Sigmoid colon (tissue), 7 donors: Measurements from ENCODE around the gene ENKD1. TPM values are rescaled to one million over a fixed set of nuclear protein-coding genes. Genes with fewer than 3 reads are reported as not detected.

Source experiments
- DNase-seq: peaks from one replicate; pipeline ENCODE4 v3.0.0-alpha.2; 2019
- H3K27ac ChIP-seq, 4 donors: fragments of 200-600 bp; sonication (generic); one replicate each; pipeline ENCODE4 v1.5.1; 2016 to 2019; ENCODE audit warnings: mild to moderate bottlenecking in 1 of 4
- H3K27me3 ChIP-seq, 3 donors: fragments of 200-600 bp; sonication (generic); one replicate each; pipeline ENCODE4 v1.5.1; 2019; ENCODE audit warnings: mild to moderate bottlenecking in 1 of 3
- H3K36me3 ChIP-seq, 4 donors: fragments of 200-600 bp; sonication (generic); one replicate each; pipeline ENCODE4 v1.5.1; 2016 to 2019
- H3K4me1 ChIP-seq, 4 donors: fragments of 200-600 bp; sonication (generic); one replicate each; pipeline ENCODE4 v1.5.1; 2017 to 2019
- H3K4me3 ChIP-seq, 4 donors: fragments of 200-600 bp; sonication (generic); one replicate each; pipeline ENCODE4 v1.5.1; 2017 to 2019; ENCODE audit warnings: mild to moderate bottlenecking in 2 of 4, moderate library complexity in 1 of 4
- H3K9me3 ChIP-seq, 4 donors: fragments of 200-600 bp in 3 of 4; sonication (generic) in 3 of 4; one replicate each; pipeline versions ENCODE4 v1.5.1 to v1.6.1; 2013 to 2019
- CTCF ChIP-seq, 4 experiments: fragments of 450-650 bp in 3 of 4; fragments of 200-600 bp in 1 of 4; IDR thresholded peaks; one replicate each; pipeline ENCODE4 v1.5.1; 2016 to 2019; ENCODE audit warnings: antibody characterized with exemption in 4 of 4, mild to moderate bottlenecking in 3 of 4, moderate library complexity in 2 of 4
- EP300 ChIP-seq, 4 donors: sonication (generic); formaldehyde crosslinking; IDR thresholded peaks; one replicate each; pipeline ENCODE4 v1.6.1; 2017; ENCODE audit warnings: antibody characterized with exemption in 4 of 4
- POLR2A ChIP-seq, 2 donors: fragments of 450-650 bp; IDR thresholded peaks; one replicate each; pipeline ENCODE4 v1.6.1; 2016; ENCODE audit warnings: antibody characterized with exemption in 2 of 2, mild to moderate bottlenecking in 2 of 2, moderate library complexity in 2 of 2
- POLR2AphosphoS5 ChIP-seq, 4 donors: sonication (generic); formaldehyde crosslinking; IDR thresholded peaks; one replicate each; pipeline ENCODE4 v1.6.1; 2017; ENCODE audit warnings: antibody characterized with exemption in 4 of 4
- WGBS, 2 donors: extraction: QIAGEN DNeasy Blood & Tissue Kit; methylation state at CpG; one replicate each; pipeline ENCODE4 v1.1.7; 2013; 5-methylcytosine and 5-hydroxymethylcytosine counted together
- intact Hi-C: fragments of 100-400 bp; cut with DNase I; formaldehyde crosslinking; loops from one replicate; pipeline ENCODE4 v1.15.1; 2023
- polyA plus RNA-seq, 3 donors: library from polyadenylated mRNA; stranded (reverse); fragments of 200-250 nt; gene quantifications; one replicate each; pipeline ENCODE4 v1.2.3, GENCODE V29; 2013
- total RNA-seq, 4 donors: library from RNA; depleted of rRNA; stranded (reverse); fragments of >200 nt; gene quantifications; one replicate each; pipeline ENCODE4 v1.1.0, GENCODE V29; 2016
- donor health status: healthy with polysubstance abuse.
- donor health status: Bipolar disorder and iron deficiency.
- donor health status: healthy.

ENKD1 gene
- total and polyA plus RNA-seq, 7 donors, result 6.9 to 27.0 (median 21.0) TPM

- H3K4me1 ChIP-seq, result no peaks in the 10 kb centered on the region
- no peaks in the 10 kb centered on the region for H3K27me3 ChIP-seq
- H3K9me3 ChIP-seq, result no peaks in the 10 kb centered on the region
- H3K4me3 ChIP-seq, result no peak overlapping the region
- WGBS, 2 donors, result 96 to 97% methylated on average over 1 of the region's 1 CpG
- no peak overlapping the region for H3K27ac ChIP-seq
- no peaks in the 10 kb centered on the region for H3K36me3 ChIP-seq
- intact Hi-C loops, result no loop called here
- DNase-seq, result peak; percentile 18
- TF ChIP-seq CTCF (IDR thresholded peaks at IDR 0.05) (no peak), EP300 (IDR thresholded peaks at IDR 0.05) (no peak), POLR2A (IDR thresholded peaks at IDR 0.05) (no peak), POLR2AphosphoS5 (IDR thresholded peaks at IDR 0.05) (no peak)
These were observed 42.5 kb upstream of the ENKD1 start for GRCh38 chr16:67709050-67709449.

GRCh38 chr16:67708368-67708771 is 41.8 kb upstream of the ENKD1 start:
- Histone ChIP-seq H3K9me3 (no peaks in the 10 kb centered on the region), H3K27me3 (no peaks in the 10 kb centered on the region), H3K4me3 (no peak overlapping the region), H3K27ac (no peak overlapping the region), H3K4me1 (no peaks in the 10 kb centered on the region), H3K36me3 (no peaks in the 10 kb centered on the region)
- no peak for TF ChIP-seq POLR2AphosphoS5 (IDR thresholded peaks at IDR 0.05)
- TF ChIP-seq POLR2A (IDR thresholded peaks at IDR 0.05), result no peak
- no peak for TF ChIP-seq CTCF (IDR thresholded peaks at IDR 0.05)
- TF ChIP-seq EP300 (IDR thresholded peaks at IDR 0.05), result no peak
- peak; percentile 32 for DNase-seq
- intact Hi-C loops, result no loop called here
- 63 to 90% methylated on average over 2 of the region's 2 CpGs for WGBS, 2 donors

- Histone ChIP-seq H3K9me3 (no peaks in the 10 kb centered on the region), H3K27me3 (no peaks in the 10 kb centered on the region), H3K4me1 (no peaks in the 10 kb centered on the region), H3K4me3 (no peak overlapping the region), H3K36me3 (no peaks in the 10 kb centered on the region), H3K27ac (no peak overlapping the region)
- WGBS, 2 donors, result 97 to 99% methylated on average over 5 of the region's 5 CpGs
- peak; percentile 20 for DNase-seq
- TF ChIP-seq EP300 (IDR thresholded peaks at IDR 0.05) (no peak), POLR2AphosphoS5 (IDR thresholded peaks at IDR 0.05) (no peak), POLR2A (IDR thresholded peaks at IDR 0.05) (no peak), CTCF (IDR thresholded peaks at IDR 0.05) (no peak)
- intact Hi-C loops, result no loop called here
These were observed 41.2 kb upstream of the ENKD1 start for GRCh38 chr16:67707790-67708189.

- no peak for TF ChIP-seq POLR2A (IDR thresholded peaks at IDR 0.05)
- TF ChIP-seq CTCF (IDR thresholded peaks at IDR 0.05), result no peak
- intact Hi-C loops, result no loop called here
- no peak for DNase-seq
- no peak overlapping the region for H3K4me3 ChIP-seq
- no peaks in the 10 kb centered on the region for H3K36me3 ChIP-seq
- H3K27me3 ChIP-seq, result no peaks in the 10 kb centered on the region
- H3K4me1 ChIP-seq, result no peaks in the 10 kb centered on the region
- WGBS, 2 donors, result 87 to 95% methylated on average over 4 of the region's 4 CpGs
- H3K9me3 ChIP-seq, result no peaks in the 10 kb centered on the region
- no peak overlapping the region for H3K27ac ChIP-seq
These were observed 40.7 kb upstream of the ENKD1 start for GRCh38 chr16:67707210-67707609.

- TF ChIP-seq POLR2AphosphoS5 (IDR thresholded peaks at IDR 0.05) (no peak), EP300 (IDR thresholded peaks at IDR 0.05) (no peak), POLR2A (IDR thresholded peaks at IDR 0.05) (no peak), CTCF (IDR thresholded peaks at IDR 0.05) (no peak)
- Histone ChIP-seq H3K27me3 (no peaks in the 10 kb centered on the region), H3K4me1 (no peaks in the 10 kb centered on the region), H3K9me3 (no peaks in the 10 kb centered on the region), H3K36me3 (no peaks in the 10 kb centered on the region), H3K27ac (no peak overlapping the region), H3K4me3 (no peak overlapping the region)
- 80 to 88% methylated on average over 5 of the region's 5 CpGs for WGBS, 2 donors
- DNase-seq, result no peak
- intact Hi-C loops, result no loop called here
These were observed 37.6 kb upstream of the ENKD1 start for GRCh38 chr16:67704110-67704509.
